C4-2B (cell line): ENCODE data around the gene RNF115.

ENCODE experiments used
- CTCF ChIP-seq: fragments of 450-650 bp; conservative IDR thresholded peaks from 2 replicates; pipeline ENCODE4 v1.5.1; 2017; ENCODE audit warnings: mild to moderate bottlenecking
- ZFX ChIP-seq: fragments of 450-650 bp; IDR thresholded peaks from 2 replicates; pipeline ENCODE4 v1.6.1; 2017

- TF ChIP-seq CTCF (no peak), ZFX (no peak)
Measured at GRCh38 chr1:145702052-145702451, 121.8 kb downstream of the RNF115 start.
